ENCODE measurements around the gene CENPW. TPM values are rescaled to one million over a fixed set of nuclear protein-coding genes. Genes with fewer than 3 reads are reported as not detected.
A peak's percentile ranks its signal among the peaks of the same experiment; 100 is the strongest.

CENPW gene
- polyA plus RNA-seq (2012; ENCODE audit: insufficient read length, low read depth): 19.7 TPM

DNA sequence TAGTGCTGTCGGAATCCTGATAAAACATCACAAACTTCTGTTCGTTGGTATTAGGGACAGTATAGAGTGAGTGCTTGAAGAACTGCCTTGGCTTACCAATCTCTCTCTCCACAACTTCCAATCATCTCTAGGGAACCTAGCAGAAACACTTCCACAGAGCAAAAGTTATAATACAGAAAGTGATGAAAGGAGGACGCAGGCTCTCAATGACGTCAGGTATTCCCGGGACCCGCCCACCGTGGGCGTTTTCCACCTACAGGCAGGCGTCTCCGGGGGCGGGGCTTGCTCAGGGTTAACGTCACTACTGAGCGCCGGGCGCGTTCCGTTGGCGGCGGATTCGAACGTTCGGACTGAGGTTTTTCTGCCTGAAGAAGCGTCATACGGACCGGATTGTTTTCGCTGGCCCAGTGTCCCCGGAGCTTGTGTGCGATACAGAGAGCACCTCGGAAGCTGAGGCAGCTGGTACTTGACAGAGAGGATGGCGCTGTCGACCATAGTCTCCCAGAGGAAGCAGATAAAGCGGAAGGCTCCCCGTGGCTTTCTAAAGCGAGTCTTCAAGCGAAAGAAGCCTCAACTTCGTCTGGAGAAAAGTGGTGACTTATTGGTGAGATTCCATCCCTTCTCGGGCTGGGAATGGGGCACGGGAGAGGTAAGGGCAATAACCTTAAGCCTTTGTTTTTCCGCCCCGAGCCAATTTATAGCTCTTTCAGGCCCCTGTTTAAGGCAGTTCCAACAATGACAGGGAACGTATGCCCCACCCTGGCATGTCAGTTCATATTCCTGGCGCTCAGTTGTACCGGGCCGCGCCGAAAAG lies at the start of gene CENPW:
CENPW (plus strand) TSS at position 320 of the 814 bp plus-strand sequence; CDS start at position 479, 159 bp downstream.
- TF ChIP-seq TAF1 (IDR thresholded peaks at IDR 0.05; ENCODE audit: borderline replicate concordance, insufficient read depth, low read length) (peak; percentile 64; the same call in 1 of the 2 replicates), SIN3A (IDR thresholded peaks at IDR 0.05; ENCODE audit: borderline replicate concordance, insufficient read depth, low read length) (peak; percentile 96; the same call in 1 of the 2 replicates), POLR2AphosphoS5 (IDR thresholded peaks at IDR 0.05; ENCODE audit: low read depth, low read length) (peak; percentile 83), FOXP2 (optimal IDR thresholded peaks at IDR 0.05; ENCODE audit: borderline replicate concordance, extremely low read depth, extremely low read length, insufficient read depth) (peak; percentile 42)
- TF ChIP-seq, protein P1, sequence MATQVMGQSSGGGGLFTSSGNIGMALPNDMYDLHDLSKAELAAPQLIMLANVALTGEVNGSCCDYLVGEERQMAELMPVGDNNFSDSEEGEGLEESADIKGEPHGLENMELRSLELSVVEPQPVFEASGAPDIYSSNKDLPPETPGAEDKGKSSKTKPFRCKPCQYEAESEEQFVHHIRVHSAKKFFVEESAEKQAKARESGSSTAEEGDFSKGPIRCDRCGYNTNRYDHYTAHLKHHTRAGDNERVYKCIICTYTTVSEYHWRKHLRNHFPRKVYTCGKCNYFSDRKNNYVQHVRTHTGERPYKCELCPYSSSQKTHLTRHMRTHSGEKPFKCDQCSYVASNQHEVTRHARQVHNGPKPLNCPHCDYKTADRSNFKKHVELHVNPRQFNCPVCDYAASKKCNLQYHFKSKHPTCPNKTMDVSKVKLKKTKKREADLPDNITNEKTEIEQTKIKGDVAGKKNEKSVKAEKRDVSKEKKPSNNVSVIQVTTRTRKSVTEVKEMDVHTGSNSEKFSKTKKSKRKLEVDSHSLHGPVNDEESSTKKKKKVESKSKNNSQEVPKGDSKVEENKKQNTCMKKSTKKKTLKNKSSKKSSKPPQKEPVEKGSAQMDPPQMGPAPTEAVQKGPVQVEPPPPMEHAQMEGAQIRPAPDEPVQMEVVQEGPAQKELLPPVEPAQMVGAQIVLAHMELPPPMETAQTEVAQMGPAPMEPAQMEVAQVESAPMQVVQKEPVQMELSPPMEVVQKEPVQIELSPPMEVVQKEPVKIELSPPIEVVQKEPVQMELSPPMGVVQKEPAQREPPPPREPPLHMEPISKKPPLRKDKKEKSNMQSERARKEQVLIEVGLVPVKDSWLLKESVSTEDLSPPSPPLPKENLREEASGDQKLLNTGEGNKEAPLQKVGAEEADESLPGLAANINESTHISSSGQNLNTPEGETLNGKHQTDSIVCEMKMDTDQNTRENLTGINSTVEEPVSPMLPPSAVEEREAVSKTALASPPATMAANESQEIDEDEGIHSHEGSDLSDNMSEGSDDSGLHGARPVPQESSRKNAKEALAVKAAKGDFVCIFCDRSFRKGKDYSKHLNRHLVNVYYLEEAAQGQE (IDR thresholded peaks at IDR 0.05; ENCODE audit: insufficient read depth in 1 of 2, low read depth in 2 of 2, low read length in 2 of 2): no peak

DNA sequence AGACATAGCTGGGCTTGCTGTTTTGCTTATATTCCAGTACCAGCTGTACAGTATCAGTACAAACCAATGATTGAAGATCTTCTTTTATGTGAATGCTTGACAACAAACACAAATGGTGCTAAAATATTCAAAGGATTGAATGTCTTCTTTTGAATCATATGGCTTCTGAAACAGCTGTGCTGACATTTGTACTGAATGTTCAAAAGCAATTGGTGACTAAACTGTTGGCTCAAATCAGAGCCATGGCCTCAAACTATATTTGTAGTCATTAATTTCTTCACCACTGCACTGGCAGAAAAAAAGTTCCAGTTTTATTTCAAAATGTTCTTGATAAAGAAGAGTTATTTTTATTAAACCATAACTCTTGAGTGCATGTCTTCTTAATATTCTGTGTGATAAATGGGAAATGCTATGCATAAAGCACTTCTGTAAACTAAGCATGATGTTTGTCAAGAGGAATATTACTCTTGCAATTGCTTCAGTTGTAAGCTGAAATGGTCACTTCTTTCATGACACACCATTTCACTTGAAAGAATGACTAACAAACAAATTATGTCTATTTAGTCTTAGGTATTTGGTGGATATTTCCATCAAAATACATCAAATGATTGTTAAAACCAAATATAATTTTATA lies 45.9 kb upstream of the CENPW start:
- TF ChIP-seq POLR2AphosphoS5 (IDR thresholded peaks at IDR 0.05; ENCODE audit: low read depth, low read length) (no peak), TAF1 (IDR thresholded peaks at IDR 0.05; ENCODE audit: borderline replicate concordance, insufficient read depth, low read length) (no peak), FOXP2 (optimal IDR thresholded peaks at IDR 0.05; ENCODE audit: borderline replicate concordance, extremely low read depth, extremely low read length, insufficient read depth) (no peak), SIN3A (IDR thresholded peaks at IDR 0.05; ENCODE audit: borderline replicate concordance, insufficient read depth, low read length) (no peak)
- TF ChIP-seq, protein P1 (IDR thresholded peaks at IDR 0.05; ENCODE audit: insufficient read depth in 1 of 2, low read depth in 2 of 2, low read length in 2 of 2): no peak

GRCh38 chr6:126300126-126300525 lies 39.8 kb upstream of the CENPW start:
- no peak for TF ChIP-seq FOXP2 (optimal IDR thresholded peaks at IDR 0.05; ENCODE audit: borderline replicate concordance, extremely low read depth, extremely low read length, insufficient read depth)
- TF ChIP-seq, protein P1 (IDR thresholded peaks at IDR 0.05; ENCODE audit: insufficient read depth in 1 of 2, low read depth in 2 of 2, low read length in 2 of 2): no peak
- no peak for TF ChIP-seq TAF1 (IDR thresholded peaks at IDR 0.05; ENCODE audit: borderline replicate concordance, insufficient read depth, low read length)
- no peak for TF ChIP-seq SIN3A (IDR thresholded peaks at IDR 0.05; ENCODE audit: borderline replicate concordance, insufficient read depth, low read length)
- TF ChIP-seq POLR2AphosphoS5 (IDR thresholded peaks at IDR 0.05; ENCODE audit: low read depth, low read length): no peak

DNA sequence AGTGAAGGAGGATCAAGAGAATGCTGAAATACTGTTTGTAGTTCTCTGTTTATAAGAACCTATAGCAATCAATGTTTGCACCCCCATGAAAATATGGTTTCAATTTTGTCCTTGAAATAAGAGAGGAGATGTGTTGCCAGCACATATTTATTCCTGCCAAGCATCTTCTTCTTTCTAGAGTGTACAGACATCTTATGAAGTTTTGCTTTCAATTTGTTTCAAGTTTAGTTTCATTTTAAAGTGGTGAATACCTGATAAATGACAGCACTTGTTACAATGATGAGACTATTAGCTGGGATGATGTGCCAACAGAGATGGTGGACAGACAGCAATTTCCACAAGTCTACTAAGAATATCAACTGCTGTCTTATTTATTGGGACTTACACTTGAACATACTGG lies 39.2 kb upstream of the CENPW start:
- no peak for TF ChIP-seq SIN3A (IDR thresholded peaks at IDR 0.05; ENCODE audit: borderline replicate concordance, insufficient read depth, low read length)
- no peak for TF ChIP-seq TAF1 (IDR thresholded peaks at IDR 0.05; ENCODE audit: borderline replicate concordance, insufficient read depth, low read length)
- TF ChIP-seq FOXP2 (optimal IDR thresholded peaks at IDR 0.05; ENCODE audit: borderline replicate concordance, extremely low read depth, extremely low read length, insufficient read depth): no peak
- TF ChIP-seq POLR2AphosphoS5 (IDR thresholded peaks at IDR 0.05; ENCODE audit: low read depth, low read length): no peak
- TF ChIP-seq, protein P1 (IDR thresholded peaks at IDR 0.05; ENCODE audit: insufficient read depth in 1 of 2, low read depth in 2 of 2, low read length in 2 of 2): no peak
